GM23248 (cell line): ENCODE data around the gene KRTAP5-9. TPM values are rescaled to one million over a fixed set of nuclear protein-coding genes. Genes with fewer than 3 reads are reported as not detected.

Experiments
- DNase-seq: peaks from one replicate; pipeline ENCODE4 v3.0.0-alpha.2; 2015
- H2AFZ ChIP-seq: fragments of 200-600 bp; sonication (generic); 2 replicates; pipeline ENCODE4 v1.6.1; 2016; ENCODE audit warnings: antibody characterized with exemption
- H3F3A ChIP-seq: fragments of 200-600 bp; sonication (generic); 2 replicates; pipeline ENCODE4 v1.6.1; 2016; ENCODE audit warnings: mild to moderate bottlenecking, antibody characterized with exemption, mixed run types; ENCODE audit not compliant: insufficient read depth
- H3K27ac ChIP-seq: fragments of 200-600 bp; sonication (generic); 2 replicates; pipeline ENCODE4 v1.5.1; 2016; ENCODE audit warnings: mild to moderate bottlenecking
- H3K27me3 ChIP-seq: fragments of 200-600 bp; sonication (generic); replicated peaks from 2 replicates; pipeline ENCODE4 v1.6.1; 2016; ENCODE audit warnings: mild to moderate bottlenecking; ENCODE audit not compliant: insufficient read depth
- H3K36me3 ChIP-seq: fragments of 200-600 bp; sonication (generic); 2 replicates; pipeline ENCODE4 v1.6.1; 2016; ENCODE audit warnings: low read depth, mild to moderate bottlenecking
- H3K4me1 ChIP-seq: fragments of 200-600 bp; sonication (generic); 2 replicates; pipeline ENCODE4 v1.6.1; 2016; ENCODE audit warnings: mild to moderate bottlenecking; ENCODE audit not compliant: insufficient read depth
- H3K4me2 ChIP-seq: fragments of 200-600 bp; sonication (generic); one replicate; pipeline ENCODE4 v1.6.1; 2016; ENCODE audit warnings: mild to moderate bottlenecking; ENCODE audit not compliant: unreplicated experiment
- H3K4me3 ChIP-seq: fragments of 200-600 bp; sonication (generic); 2 replicates; pipeline ENCODE4 v1.5.1; 2016; ENCODE audit warnings: mild to moderate bottlenecking
- H3K79me2 ChIP-seq: fragments of 200-600 bp; sonication (generic); 2 replicates; pipeline ENCODE4 v1.6.1; 2016; ENCODE audit warnings: mild to moderate bottlenecking; ENCODE audit not compliant: insufficient read depth
- H3K9ac ChIP-seq: fragments of 200-600 bp; sonication (generic); 2 replicates; pipeline ENCODE4 v1.6.1; 2016; ENCODE audit warnings: mild to moderate bottlenecking
- H3K9me2 ChIP-seq: fragments of 200-600 bp; sonication (generic); 2 replicates; pipeline ENCODE4 v1.6.1; 2016; ENCODE audit warnings: mixed run types, mild to moderate bottlenecking, moderate library complexity; ENCODE audit not compliant: insufficient read depth
- H3K9me3 ChIP-seq: fragments of 200-600 bp; sonication (generic); one replicate; pipeline ENCODE4 v1.6.1; 2017; ENCODE audit warnings: low read depth
- H4K20me1 ChIP-seq: fragments of 200-600 bp; sonication (generic); 2 replicates; pipeline ENCODE4 v1.6.0; 2016; ENCODE audit not compliant: insufficient read depth
- EZH2 ChIP-seq: fragments of 200-600 bp; sonication (generic); IDR thresholded peaks from 2 replicates; pipeline ENCODE4 v1.6.1; 2018; ENCODE audit warnings: antibody characterized with exemption, mild to moderate bottlenecking; ENCODE audit not compliant: insufficient read depth, poor library complexity, severe bottlenecking
- EZH2phosphoT487 ChIP-seq: fragments of 200-600 bp; sonication (generic); IDR thresholded peaks from 2 replicates; pipeline ENCODE4 v1.6.1; 2018; ENCODE audit warnings: antibody characterized with exemption, moderate library complexity, mild to moderate bottlenecking, low read depth; ENCODE audit not compliant: insufficient read depth
- WGBS, 2 experiments: methylation state at CpG; one replicate each; pipeline ENCODE4 v1.1.6; 2015 to 2017; ENCODE audit warnings: low lambda C conversion rate in 2 of 2, low coverage in 1 of 2; ENCODE audit errors: missing lambda C conversion rate in 2 of 2; 5-methylcytosine and 5-hydroxymethylcytosine counted together
- in situ Hi-C: fragments of 300-500 bp; cut with MboI; formaldehyde crosslinking; loops from 2 replicates; pipeline ENCODE4 v1.15.0; 2020
- polyA plus RNA-seq: library from polyadenylated mRNA; unstranded; fragments of >200 nt; fragmentation: Nextera tagmentation; extraction: Ambion mirVana; gene quantifications from 2 replicates; pipeline ENCODE4 v1.2.1, GENCODE V29; 2016
- total RNA-seq: library from RNA; depleted of rRNA; stranded (reverse); fragments of >200 nt; shearing (Covaris generic); gene quantifications from 2 replicates; pipeline ENCODE4 v1.2.3, GENCODE V29; 2014

Gene KRTAP5-9
- total and polyA plus RNA-seq, 2 experiments from 2014 or later: not detected

GRCh38 chr11:71505001-71505400 lies 43.2 kb upstream of the KRTAP5-9 start:
- H4K20me1 ChIP-seq: no peaks in the 10 kb centered on the region
- H3K27me3 ChIP-seq: no peaks in the 10 kb centered on the region
- H3K79me2 ChIP-seq: no peaks in the 10 kb centered on the region
- no peak overlapping the region for H3K4me2 ChIP-seq
- in situ Hi-C loops: no loop called here
- H3K4me1 ChIP-seq: no peaks in the 10 kb centered on the region
- H3F3A ChIP-seq: no peaks in the 10 kb centered on the region
- H3K4me3 ChIP-seq: no peak overlapping the region
- WGBS, 2 experiments: 48 to 49% methylated on average over 2 of the region's 2 CpGs
- TF ChIP-seq EZH2: no peak
- no peak overlapping the region for H2AFZ ChIP-seq
- H3K9me2 ChIP-seq: no peaks in the 10 kb centered on the region
- H3K9me3 ChIP-seq: no peaks in the 10 kb centered on the region
- H3K9ac ChIP-seq: no peak overlapping the region
- no peak for DNase-seq
- H3K36me3 ChIP-seq: no peaks in the 10 kb centered on the region; the same call in 1 of the 2 replicates
- H3K27ac ChIP-seq: no peak overlapping the region

GRCh38 chr11:71505781-71506180 lies 42.4 kb upstream of the KRTAP5-9 start:
- H3K9me3 ChIP-seq: no peaks in the 10 kb centered on the region
- no peaks in the 10 kb centered on the region for H4K20me1 ChIP-seq
- no peak for DNase-seq
- no peaks in the 10 kb centered on the region for H3K79me2 ChIP-seq
- H3K36me3 ChIP-seq: no peaks in the 10 kb centered on the region
- H3K4me1 ChIP-seq: no peaks in the 10 kb centered on the region
- H3K27ac ChIP-seq: no peak overlapping the region
- no peak overlapping the region for H3K4me2 ChIP-seq
- WGBS, 2 experiments: 89 to 90% methylated on average over 9 of the region's 9 CpGs
- no peaks in the 10 kb centered on the region for H3K27me3 ChIP-seq
- H3K9ac ChIP-seq: no peak overlapping the region
- no peaks in the 10 kb centered on the region for H3K9me2 ChIP-seq
- no peak overlapping the region for H2AFZ ChIP-seq
- H3F3A ChIP-seq: no peaks in the 10 kb centered on the region
- H3K4me3 ChIP-seq: no peak overlapping the region
- TF ChIP-seq EZH2 (no peak), EZH2phosphoT487 (no peak)
- in situ Hi-C loops: no loop called here

- H3K4me2 ChIP-seq: no peak overlapping the region
- H3F3A ChIP-seq: no peaks in the 10 kb centered on the region
- H3K27me3 ChIP-seq: no peaks in the 10 kb centered on the region
- H3K27ac ChIP-seq: no peak overlapping the region
- no peaks in the 10 kb centered on the region for H3K36me3 ChIP-seq
- 86 to 93% methylated on average over 5 of the region's 5 CpGs for WGBS, 2 experiments
- DNase-seq: no peak
- H3K9me3 ChIP-seq: no peaks in the 10 kb centered on the region
- no peak overlapping the region for H2AFZ ChIP-seq
- no peaks in the 10 kb centered on the region for H4K20me1 ChIP-seq
- no peak for TF ChIP-seq EZH2phosphoT487
- no peak for TF ChIP-seq EZH2
- H3K9me2 ChIP-seq: no peaks in the 10 kb centered on the region
- H3K79me2 ChIP-seq: no peaks in the 10 kb centered on the region
- in situ Hi-C loops: no loop called here
- no peak overlapping the region for H3K4me3 ChIP-seq
- H3K9ac ChIP-seq: no peak overlapping the region
- no peaks in the 10 kb centered on the region for H3K4me1 ChIP-seq
These were observed 41.1 kb upstream of the KRTAP5-9 start for GRCh38 chr11:71507102-71507501.

GRCh38 chr11:71518506-71519471 lies 29.4 kb upstream of the KRTAP5-9 start:
- Histone ChIP-seq H3F3A (no peaks in the 10 kb centered on the region), H3K9me3 (no peaks in the 10 kb centered on the region), H3K27me3 (no peaks in the 10 kb centered on the region), H3K4me3 (no peak overlapping the region), H2AFZ (no peak overlapping the region), H3K4me2 (no peak overlapping the region), H3K27ac (no peak overlapping the region), H3K79me2 (no peaks in the 10 kb centered on the region), H3K9ac (no peak overlapping the region), H3K36me3 (no peaks in the 10 kb centered on the region), H3K9me2 (no peaks in the 10 kb centered on the region), H3K4me1 (no peaks in the 10 kb centered on the region), H4K20me1 (no peaks in the 10 kb centered on the region)
- TF ChIP-seq EZH2 (no peak), EZH2phosphoT487 (no peak)
- no peak for DNase-seq
- in situ Hi-C loops: no loop called here
- 79 to 81% methylated on average over 44 to 53 of the region's 55 CpGs for WGBS, 2 experiments
